ENCODE measurements around the gene PHYKPL.
A peak's percentile ranks its signal among the peaks of the same experiment; 100 is the strongest.
"Not testable (repeated sequence)": the region's sequence is repeated elsewhere in the genome, so short reads cannot be mapped to it uniquely, and the experiment has no call there.

PHYKPL gene

GRCh38 chr5:178229111-178229510 lies 3.5 kb downstream of the PHYKPL start:
- H3K4me1 ChIP-seq (ENCODE audit: insufficient read depth, low read length); H3K9ac ChIP-seq (ENCODE audit: low read depth, low read length); H3K9me3 ChIP-seq (ENCODE audit: insufficient read depth, low read depth, low read length); H3K27ac ChIP-seq (ENCODE audit: low read depth, low read length); H3K4me3 ChIP-seq (ENCODE audit: low read length); H3K27me3 ChIP-seq (ENCODE audit: insufficient read depth, low read length): not testable (repeated sequence)
- H3K36me3 ChIP-seq (ENCODE audit: insufficient read depth, low read length), result peaks cover 50% of the 10 kb centered on the region
- WGBS, result 96% methylated on average over 13 of the region's 13 CpGs

- Histone ChIP-seq H3K27ac (ENCODE audit: low read depth, low read length) (no peak overlapping the region), H3K9me3 (ENCODE audit: insufficient read depth, low read depth, low read length) (no peaks in the 10 kb centered on the region), H3K9ac (ENCODE audit: low read depth, low read length) (no peak overlapping the region), H3K27me3 (ENCODE audit: insufficient read depth, low read length) (no peaks in the 10 kb centered on the region), H3K4me1 (ENCODE audit: insufficient read depth, low read length) (peaks cover 13% of the 10 kb centered on the region), H3K4me3 (ENCODE audit: low read length) (no peak overlapping the region), H3K36me3 (ENCODE audit: insufficient read depth, low read length) (peaks cover 50% of the 10 kb centered on the region)
- 94% methylated on average over 11 of the region's 11 CpGs for whole genome bisulfite sequencing
Measured at GRCh38 chr5:178228609-178229008, 4.0 kb downstream of the PHYKPL start.

DNA sequence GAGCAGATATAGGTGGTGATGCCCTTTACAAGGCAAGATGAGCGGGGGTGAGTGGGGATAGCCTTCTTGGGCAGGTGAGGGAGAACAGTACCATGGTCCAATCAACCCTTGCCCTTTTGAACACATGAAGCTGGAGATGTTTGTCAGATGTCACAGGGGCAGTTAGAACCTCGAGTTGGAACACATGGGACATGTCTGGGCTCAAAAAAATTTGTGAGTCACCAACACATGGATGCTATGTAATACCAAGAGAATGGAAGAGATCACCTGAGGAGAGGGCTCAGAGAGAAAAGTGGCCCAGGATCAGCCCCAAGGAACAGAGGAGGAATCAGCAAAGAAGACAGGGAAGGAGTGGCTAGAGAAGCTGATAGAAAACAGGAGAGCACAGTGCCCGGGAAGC lies 4.7 kb downstream of the PHYKPL start:
- Histone ChIP-seq H3K36me3 (ENCODE audit: insufficient read depth, low read length) (peaks cover 50% of the 10 kb centered on the region), H3K9ac (ENCODE audit: low read depth, low read length) (no peak overlapping the region), H3K4me1 (ENCODE audit: insufficient read depth, low read length) (peaks cover 19% of the 10 kb centered on the region), H3K4me3 (ENCODE audit: low read length) (no peak overlapping the region), H3K27ac (ENCODE audit: low read depth, low read length) (no peak overlapping the region), H3K27me3 (ENCODE audit: insufficient read depth, low read length) (no peaks in the 10 kb centered on the region), H3K9me3 (ENCODE audit: insufficient read depth, low read depth, low read length) (no peaks in the 10 kb centered on the region)
- WGBS, result 93% methylated on average over 3 of the region's 3 CpGs

DNA sequence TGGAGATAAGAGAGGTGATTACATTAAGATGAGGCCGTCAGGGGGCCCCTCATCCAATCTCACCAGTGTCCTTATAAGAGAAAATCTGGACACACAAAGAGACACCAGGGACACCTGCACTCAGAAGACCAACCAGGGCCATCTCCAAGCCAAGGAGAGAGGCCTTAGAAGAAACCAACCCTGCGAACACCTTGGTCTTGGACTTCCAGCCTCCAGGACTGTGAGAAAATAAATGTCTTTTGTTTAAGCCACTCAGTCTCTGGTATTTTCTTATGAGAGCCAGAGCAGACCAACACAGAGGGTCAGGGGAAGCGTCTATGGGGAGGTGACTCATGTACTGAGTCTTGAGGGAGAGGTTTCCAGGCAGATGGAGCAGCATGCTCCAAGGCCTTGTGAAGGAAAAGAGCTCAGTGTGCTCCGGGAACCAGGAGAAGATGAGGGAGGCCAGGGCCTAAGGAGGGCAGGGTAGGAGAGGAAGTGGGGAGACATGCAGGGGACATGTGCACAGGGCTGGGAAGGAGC lies 5.4 kb downstream of the PHYKPL start:
- Histone ChIP-seq H3K9me3 (ENCODE audit: insufficient read depth, low read depth, low read length) (no peaks in the 10 kb centered on the region), H3K27ac (ENCODE audit: low read depth, low read length) (no peak overlapping the region), H3K4me3 (ENCODE audit: low read length) (no peak overlapping the region), H3K4me1 (ENCODE audit: insufficient read depth, low read length) (peaks cover 19% of the 10 kb centered on the region), H3K9ac (ENCODE audit: low read depth, low read length) (no peak overlapping the region), H3K27me3 (ENCODE audit: insufficient read depth, low read length) (no peaks in the 10 kb centered on the region), H3K36me3 (ENCODE audit: insufficient read depth, low read length) (peaks cover 53% of the 10 kb centered on the region)
- WGBS, result 84% methylated on average over 4 of the region's 4 CpGs

- Histone ChIP-seq H3K27ac (ENCODE audit: low read depth, low read length) (no peak overlapping the region), H3K4me1 (ENCODE audit: insufficient read depth, low read length) (peaks cover 14% of the 10 kb centered on the region), H3K27me3 (ENCODE audit: insufficient read depth, low read length) (no peaks in the 10 kb centered on the region), H3K9ac (ENCODE audit: low read depth, low read length) (no peak overlapping the region), H3K4me3 (ENCODE audit: low read length) (no peak overlapping the region), H3K9me3 (ENCODE audit: insufficient read depth, low read depth, low read length) (no peaks in the 10 kb centered on the region), H3K36me3 (ENCODE audit: insufficient read depth, low read length) (peaks cover 61% of the 10 kb centered on the region)
- 95% methylated on average over 6 of the region's 6 CpGs for WGBS
Measured at GRCh38 chr5:178225174-178225573, 7.4 kb downstream of the PHYKPL start.

- Histone ChIP-seq H3K36me3 (ENCODE audit: insufficient read depth, low read length) (peaks cover 53% of the 10 kb centered on the region), H3K9ac (ENCODE audit: low read depth, low read length) (no peak overlapping the region), H3K9me3 (ENCODE audit: insufficient read depth, low read depth, low read length) (no peaks in the 10 kb centered on the region), H3K4me1 (ENCODE audit: insufficient read depth, low read length) (peaks cover 14% of the 10 kb centered on the region), H3K4me3 (ENCODE audit: low read length) (no peak overlapping the region), H3K27ac (ENCODE audit: low read depth, low read length) (no peak overlapping the region), H3K27me3 (ENCODE audit: insufficient read depth, low read length) (no peaks in the 10 kb centered on the region)
- 93% methylated on average over 17 of the region's 17 CpGs for WGBS
Measured at GRCh38 chr5:178224403-178224802, 8.2 kb downstream of the PHYKPL start.

- H3K4me3 ChIP-seq (ENCODE audit: low read length), result no peak overlapping the region
- WGBS, result 61% methylated on average over 13 of the region's 13 CpGs
- no peak overlapping the region for H3K9ac ChIP-seq (ENCODE audit: low read depth, low read length)
- H3K27me3 ChIP-seq (ENCODE audit: insufficient read depth, low read length), result no peaks in the 10 kb centered on the region
- H3K27ac ChIP-seq (ENCODE audit: low read depth, low read length), result peak overlapping the region; percentile 30; the same call in 1 of the 2 replicates
- peaks cover 52% of the 10 kb centered on the region for H3K36me3 ChIP-seq (ENCODE audit: insufficient read depth, low read length)
- H3K9me3 ChIP-seq (ENCODE audit: insufficient read depth, low read depth, low read length), result no peaks in the 10 kb centered on the region
- peaks cover 14% of the 10 kb centered on the region for H3K4me1 ChIP-seq (ENCODE audit: insufficient read depth, low read length)
Measured at GRCh38 chr5:178223828-178224335, 8.7 kb downstream of the PHYKPL start.

DNA sequence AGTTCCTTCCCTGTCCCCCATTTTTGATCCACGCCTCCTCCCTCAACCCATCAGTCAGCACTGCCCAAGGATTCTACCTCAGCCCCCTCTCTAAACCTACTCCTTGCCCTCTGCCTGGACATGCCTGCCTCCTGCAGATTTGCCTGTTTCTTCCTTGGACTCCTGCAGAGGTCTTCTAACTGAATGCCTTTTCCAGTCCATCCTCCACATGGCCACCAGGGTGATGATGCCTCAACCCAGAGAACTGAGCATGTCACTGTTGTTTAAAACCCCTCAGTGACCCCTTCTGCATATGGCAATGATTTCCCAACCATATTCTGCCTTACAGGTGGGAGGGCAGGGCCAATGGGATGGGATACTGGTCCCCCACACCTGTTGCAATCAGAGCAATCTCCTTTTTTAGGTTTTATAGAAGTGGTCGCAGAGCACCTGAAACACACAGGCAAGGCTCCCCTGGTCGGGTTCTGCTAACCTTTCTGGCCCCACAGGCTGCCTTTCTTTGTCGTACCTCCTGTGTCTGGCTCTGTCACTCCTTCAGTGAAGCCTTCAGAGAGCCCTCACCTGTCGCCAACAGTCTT lies 9.3 kb downstream of the PHYKPL start:
- H3K4me3 ChIP-seq (ENCODE audit: low read length), result no peak overlapping the region
- no peaks in the 10 kb centered on the region for H3K9me3 ChIP-seq (ENCODE audit: insufficient read depth, low read depth, low read length)
- peaks cover 52% of the 10 kb centered on the region for H3K36me3 ChIP-seq (ENCODE audit: insufficient read depth, low read length)
- 84% methylated on average over 5 of the region's 5 CpGs for WGBS
- no peak overlapping the region for H3K9ac ChIP-seq (ENCODE audit: low read depth, low read length)
- H3K27ac ChIP-seq (ENCODE audit: low read depth, low read length), result no peak overlapping the region
- no peaks in the 10 kb centered on the region for H3K27me3 ChIP-seq (ENCODE audit: insufficient read depth, low read length)
- peaks cover 14% of the 10 kb centered on the region for H3K4me1 ChIP-seq (ENCODE audit: insufficient read depth, low read length)

DNA sequence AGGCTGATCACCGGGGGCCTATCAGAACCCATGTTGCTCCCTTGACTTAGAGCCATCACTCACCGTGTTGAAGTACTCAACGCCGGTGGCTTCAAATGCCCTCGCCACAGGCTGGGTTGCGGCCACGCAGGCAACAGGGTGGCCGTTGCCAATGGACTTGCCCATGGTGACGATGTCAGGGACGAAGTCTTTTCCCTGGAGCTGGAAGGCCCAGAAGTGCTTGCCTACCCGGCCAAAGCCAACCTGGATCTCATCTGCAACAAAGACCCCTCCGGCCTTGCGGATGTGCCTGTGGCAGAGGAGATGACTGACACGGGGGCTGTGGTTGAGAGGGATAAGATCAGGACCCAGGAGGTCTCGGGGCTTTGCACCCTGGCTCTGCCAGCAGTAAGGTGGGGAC lies 10.3 kb downstream of the PHYKPL start:
- 96% methylated on average over 15 of the region's 15 CpGs for WGBS
- Histone ChIP-seq H3K9ac (ENCODE audit: low read depth, low read length) (no peak overlapping the region), H3K36me3 (ENCODE audit: insufficient read depth, low read length) (peaks cover 45% of the 10 kb centered on the region)

DNA sequence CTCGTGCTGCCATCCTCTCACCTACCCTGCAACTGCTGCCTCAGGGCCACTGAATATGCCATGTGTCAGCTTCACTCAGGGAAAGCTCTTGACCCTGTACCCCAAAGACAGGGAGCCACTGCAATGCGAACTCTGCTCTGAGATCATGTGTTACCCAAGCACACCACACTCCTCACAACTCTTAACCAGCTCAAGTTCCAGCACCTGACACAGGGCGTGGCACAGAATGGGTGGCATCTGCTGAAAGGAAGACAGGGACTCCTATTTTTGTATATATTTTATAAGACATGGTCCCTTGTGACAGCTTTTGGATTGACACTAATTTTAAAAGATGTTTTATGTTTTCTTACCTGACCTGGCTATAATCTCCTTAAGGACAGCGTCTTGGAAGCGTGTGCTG lies 10.7 kb downstream of the PHYKPL start:
- Histone ChIP-seq H3K4me1 (ENCODE audit: insufficient read depth, low read length) (peaks cover 14% of the 10 kb centered on the region), H3K4me3 (ENCODE audit: low read length) (no peak overlapping the region), H3K9me3 (ENCODE audit: insufficient read depth, low read depth, low read length) (no peaks in the 10 kb centered on the region), H3K27ac (ENCODE audit: low read depth, low read length) (no peak overlapping the region), H3K36me3 (ENCODE audit: insufficient read depth, low read length) (peaks cover 44% of the 10 kb centered on the region), H3K27me3 (ENCODE audit: insufficient read depth, low read length) (no peaks in the 10 kb centered on the region), H3K9ac (ENCODE audit: low read depth, low read length) (no peak overlapping the region)
- WGBS, result 95% methylated on average over 4 of the region's 5 CpGs

More for the DNA sequence above, 10.3 kb downstream of the PHYKPL start:
- Histone ChIP-seq H3K4me1 (ENCODE audit: insufficient read depth, low read length) (peaks cover 14% of the 10 kb centered on the region), H3K27ac (ENCODE audit: low read depth, low read length) (no peak overlapping the region), H3K27me3 (ENCODE audit: insufficient read depth, low read length) (no peaks in the 10 kb centered on the region), H3K4me3 (ENCODE audit: low read length) (no peak overlapping the region), H3K9me3 (ENCODE audit: insufficient read depth, low read depth, low read length) (no peaks in the 10 kb centered on the region)

- H3K9ac ChIP-seq (ENCODE audit: low read depth, low read length), result no peak overlapping the region
- peaks cover 14% of the 10 kb centered on the region for H3K4me1 ChIP-seq (ENCODE audit: insufficient read depth, low read length)
- WGBS, result 93% methylated on average over 3 of the region's 3 CpGs
- H3K27me3 ChIP-seq (ENCODE audit: insufficient read depth, low read length), result no peaks in the 10 kb centered on the region
- H3K36me3 ChIP-seq (ENCODE audit: insufficient read depth, low read length), result peaks cover 46% of the 10 kb centered on the region
- H3K4me3 ChIP-seq (ENCODE audit: low read length), result no peak overlapping the region
- H3K9me3 ChIP-seq (ENCODE audit: insufficient read depth, low read depth, low read length), result no peaks in the 10 kb centered on the region
- H3K27ac ChIP-seq (ENCODE audit: low read depth, low read length), result no peak overlapping the region
Measured at GRCh38 chr5:178221282-178221681, 11.3 kb downstream of the PHYKPL start.

GRCh38 chr5:178218827-178219226 lies 13.8 kb downstream of the PHYKPL start:
- H3K36me3 ChIP-seq (ENCODE audit: insufficient read depth, low read length), result peaks cover 66% of the 10 kb centered on the region

More at GRCh38 chr5:178218827-178219226, 13.8 kb downstream of the PHYKPL start:
- Histone ChIP-seq H3K4me1 (ENCODE audit: insufficient read depth, low read length) (peaks cover 8% of the 10 kb centered on the region), H3K4me3 (ENCODE audit: low read length) (no peak overlapping the region), H3K9ac (ENCODE audit: low read depth, low read length) (no peak overlapping the region), H3K27me3 (ENCODE audit: insufficient read depth, low read length) (no peaks in the 10 kb centered on the region), H3K9me3 (ENCODE audit: insufficient read depth, low read depth, low read length) (no peaks in the 10 kb centered on the region), H3K27ac (ENCODE audit: low read depth, low read length) (no peak overlapping the region)
- WGBS, result 100% methylated on average over 1 of the region's 3 CpGs

All from HUES64 (cell line).